Naive thymus-derived CD8-positive, alpha-beta T cell (primary cell): ENCODE data around the gene RAB37. TPM values are rescaled to one million over a fixed set of nuclear protein-coding genes. Genes with fewer than 3 reads are reported as not detected.

Experiments
- ATAC-seq, 2 donors: fragments of 150-1000 bp; cut with Tn5 transposase in 1 of 2; sonication (Bioruptor Pico), chemical (Tn5 transposase) in 1 of 2; 1 replicate in 1 of 2; 2 replicates in 1 of 2; pipeline ENCODE4 v1.10.0; 2021; ENCODE audit warnings: mild to moderate bottlenecking in 2 of 2, moderate library complexity in 2 of 2
- POLR2A ChIA-PET: fragments of 350-600 bp; sonication (Branson Sonifier 250); formaldehyde crosslinking; loops from one replicate; lab custom pipeline; 2021; ENCODE audit warnings: antibody characterized with exemption; lab: Charles Lee
- DNase-seq, 10 donors: peaks; one replicate each; pipeline versions ENCODE4 v3.0.0 to v3.0.0-alpha.2; 2020 to 2022
- H3K27ac Mint-ChIP-seq, 10 donors: one replicate each; pipeline ENCODE4 v1.8.0; 2020 to 2022; ENCODE audit warnings: mild to moderate bottlenecking in 10 of 10, mixed read lengths in 10 of 10, moderate library complexity in 4 of 10, inconsistent platforms in 1 of 10
- H3K27me3 Mint-ChIP-seq, 5 donors: one replicate each; pipeline ENCODE4 v1.8.0; 2021 to 2022; ENCODE audit warnings: mixed read lengths in 5 of 5
- H3K36me3 Mint-ChIP-seq, 3 donors: one replicate each; pipeline ENCODE4 v1.8.0; 2020 to 2022; ENCODE audit warnings: mixed read lengths in 3 of 3, mild to moderate bottlenecking in 2 of 3, inconsistent platforms in 1 of 3
- H3K4me1 Mint-ChIP-seq, 4 donors: one replicate each; pipeline ENCODE4 v1.8.0; 2021 to 2022; ENCODE audit warnings: mixed read lengths in 4 of 4
- H3K4me3 Mint-ChIP-seq, 10 donors: one replicate each; pipeline ENCODE4 v1.8.0; 2020 to 2022; ENCODE audit warnings: mild to moderate bottlenecking in 10 of 10, mixed read lengths in 10 of 10, moderate library complexity in 6 of 10, inconsistent platforms in 1 of 10
- H3K9me3 Mint-ChIP-seq, 9 donors: one replicate each; pipeline ENCODE4 v1.8.0; 2020 to 2022; ENCODE audit warnings: mixed read lengths in 9 of 9, mild to moderate bottlenecking in 3 of 9, inconsistent platforms in 1 of 9, moderate library complexity in 1 of 9
- polyA plus RNA-seq, 3 donors: library from polyadenylated mRNA; unstranded; fragments of 300-500 nt; fragmentation: Illumina TruSeq; gene quantifications; one replicate each; pipeline ENCODE4 v1.2.3, GENCODE V29; 2021
- total RNA-seq, 8 experiments: library from RNA in 2 of 8; stranded (reverse) in 2 of 8; gene quantifications; one replicate each; pipeline ENCODE4 v1.2.3 and lab custom pipeline; 2021 to 2026

The RAB37 gene
- total and polyA plus RNA-seq, 5 experiments from 2014 or later = 34.0 to 108 (median 55.3) TPM

- POLR2A ChIA-PET = interaction anchor here (1.2 kb wide), 1 partner anchor 20 kb away, joined by 3 read pairs; no protein-coding TSS in a partner anchor
- H3K4me1 Mint-ChIP-seq = peaks cover 3 to 23% (median 12%) of the 10 kb centered on the region in 4 donors
- H3K36me3 Mint-ChIP-seq = no peaks in the 10 kb centered on the region
- H3K27ac Mint-ChIP-seq = no peak overlapping the region
- no peaks in the 10 kb centered on the region for H3K9me3 Mint-ChIP-seq
- H3K4me3 Mint-ChIP-seq = peak overlapping the region in 2 of 10 donors; percentile 10 to 23
- H3K27me3 Mint-ChIP-seq = no peaks in the 10 kb centered on the region
- no peak for ATAC-seq
- no peak for DNase-seq
Measured at GRCh38 chr17:74729866-74730265, 7.2 kb upstream of the RAB37 start.

- H3K4me1 Mint-ChIP-seq = peaks cover 4 to 26% (median 14%) of the 10 kb centered on the region in 4 donors
- H3K27me3 Mint-ChIP-seq = no peaks in the 10 kb centered on the region
- peak overlapping the region in 1 of 10 donors; percentile 63 for H3K4me3 Mint-ChIP-seq
- DNase-seq (peak in 3 of 10 donors; percentile 26 to 64 (median 41)), ATAC-seq (peak; percentile 78 to 87)
- no peaks in the 10 kb centered on the region for H3K36me3 Mint-ChIP-seq
- POLR2A ChIA-PET = no interaction called here
- peak overlapping the region in 4 of 10 donors; percentile 13 to 40 (median 33) for H3K27ac Mint-ChIP-seq
- no peaks in the 10 kb centered on the region for H3K9me3 Mint-ChIP-seq
Measured at GRCh38 chr17:74730491-74731346, 6.3 kb upstream of the RAB37 start.

GRCh38 chr17:74731347-74731605 lies 5.8 kb upstream of the RAB37 start:
- H3K27ac Mint-ChIP-seq = no peak overlapping the region
- DNase-seq (no peak), ATAC-seq (no peak)
- H3K27me3 Mint-ChIP-seq = no peaks in the 10 kb centered on the region
- H3K4me1 Mint-ChIP-seq = peaks cover 6 to 31% (median 16%) of the 10 kb centered on the region in 4 donors
- no peaks in the 10 kb centered on the region for H3K36me3 Mint-ChIP-seq
- H3K4me3 Mint-ChIP-seq = no peak overlapping the region
- H3K9me3 Mint-ChIP-seq = no peaks in the 10 kb centered on the region
- POLR2A ChIA-PET = interaction anchor here (0.6 kb wide), 1 partner anchor 372 kb away, joined by 5 read pairs; no protein-coding TSS in a partner anchor

DNA sequence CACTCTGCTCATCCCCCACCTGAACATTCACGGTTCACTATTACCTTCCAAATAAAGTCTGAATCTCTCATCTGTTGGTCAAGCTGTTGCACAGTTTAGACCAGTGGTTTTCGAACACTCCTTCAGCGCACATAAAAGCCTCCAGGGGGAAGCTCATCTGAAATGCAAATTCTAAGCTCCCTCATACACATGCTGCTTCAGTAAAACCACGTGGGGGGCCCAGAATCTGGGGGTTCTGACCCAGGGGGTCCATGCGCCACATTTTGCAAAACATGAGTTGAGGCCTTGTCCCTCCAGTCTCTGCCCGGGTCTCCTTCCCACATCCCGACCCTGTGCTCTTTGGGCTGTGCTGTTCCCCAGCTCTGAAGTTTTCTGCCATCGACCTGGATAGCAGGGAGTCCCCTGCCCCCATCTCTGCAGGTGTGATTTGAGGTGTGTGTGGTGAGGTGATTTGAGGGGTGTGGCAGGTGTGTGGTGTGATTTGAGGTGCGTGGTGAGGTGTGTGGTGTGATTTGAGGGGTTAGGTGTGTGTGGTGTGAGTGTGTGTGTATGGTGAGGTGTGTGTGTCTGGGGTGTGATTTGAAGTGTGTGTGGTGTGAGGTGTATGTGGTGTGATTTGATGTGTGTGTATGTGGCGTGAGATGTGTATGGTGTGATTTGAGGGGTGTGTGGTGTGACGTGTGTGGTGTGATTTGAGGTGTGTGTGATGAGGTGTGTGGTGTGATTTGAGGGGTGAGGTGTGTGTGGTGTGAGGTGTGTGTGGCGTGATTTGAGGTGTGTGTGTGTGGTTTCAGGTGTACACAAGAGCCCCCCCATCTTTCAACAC lies 4.8 kb upstream of the RAB37 start:
- Mint-ChIP-seq H3K27me3 (no peaks in the 10 kb centered on the region), H3K4me1 (peaks cover 9 to 34% (median 20%) of the 10 kb centered on the region in 4 donors), H3K27ac (no peak overlapping the region), H3K9me3 (no peaks in the 10 kb centered on the region), H3K36me3 (no peaks in the 10 kb centered on the region), H3K4me3 (no peak overlapping the region)
- DNase-seq (no peak), ATAC-seq (no peak)
- POLR2A ChIA-PET = interaction anchor here (0.7 kb wide), 1 partner anchor 44 kb away, joined by 3 read pairs; a partner anchor contains a TSS

- Mint-ChIP-seq H3K27me3 (no peaks in the 10 kb centered on the region), H3K9me3 (no peaks in the 10 kb centered on the region), H3K36me3 (no peaks in the 10 kb centered on the region), H3K4me1 (peaks cover 11 to 41% (median 26%) of the 10 kb centered on the region in 4 donors), H3K4me3 (no peak overlapping the region), H3K27ac (peak overlapping the region in 1 of 10 donors; percentile 56)
- ATAC-seq (no peak), DNase-seq (no peak)
- POLR2A ChIA-PET = no interaction called here
Measured at GRCh38 chr17:74733365-74734122, 3.5 kb upstream of the RAB37 start.

GRCh38 chr17:74734256-74734655 lies 2.8 kb upstream of the RAB37 start:
- Mint-ChIP-seq H3K27ac (peak overlapping the region in 8 of 10 donors; percentile 13 to 92 (median 61)), H3K4me3 (no peak overlapping the region)

GRCh38 chr17:74737299-74738050 lies 419 bp downstream of the RAB37 start:
- Mint-ChIP-seq H3K4me1 (peaks cover 28 to 60% (median 58%) of the 10 kb centered on the region in 4 donors), H3K36me3 (no peaks in the 10 kb centered on the region), H3K27ac (peak overlapping the region; percentile 87 to 99 (median 94)), H3K27me3 (no peaks in the 10 kb centered on the region), H3K9me3 (no peaks in the 10 kb centered on the region), H3K4me3 (peak overlapping the region; percentile 86 to 98 (median 94))
- DNase-seq (peak in 9 of 10 donors; percentile 36 to 60 (median 46)), ATAC-seq (peak; percentile 27 to 41)
- POLR2A ChIA-PET = interaction anchor here (0.5 to 5.6 kb wide), 18 partner anchors 13 to 532 kb away, joined by 3 to 200 read pairs (median 7); partner anchors contain the start of genes FDXR, NAT9 and NHERF1

More at GRCh38 chr17:74734256-74734655, 2.8 kb upstream of the RAB37 start:
- H3K4me1 Mint-ChIP-seq = peaks cover 16 to 47% (median 33%) of the 10 kb centered on the region in 4 donors
- no peaks in the 10 kb centered on the region for H3K27me3 Mint-ChIP-seq
- no peaks in the 10 kb centered on the region for H3K9me3 Mint-ChIP-seq
- no peak for ATAC-seq
- DNase-seq = no peak
- H3K36me3 Mint-ChIP-seq = no peaks in the 10 kb centered on the region
- POLR2A ChIA-PET = interaction anchor here (0.8 kb wide), 1 partner anchor 49 kb away, joined by 3 read pairs; no protein-coding TSS in a partner anchor

DNA sequence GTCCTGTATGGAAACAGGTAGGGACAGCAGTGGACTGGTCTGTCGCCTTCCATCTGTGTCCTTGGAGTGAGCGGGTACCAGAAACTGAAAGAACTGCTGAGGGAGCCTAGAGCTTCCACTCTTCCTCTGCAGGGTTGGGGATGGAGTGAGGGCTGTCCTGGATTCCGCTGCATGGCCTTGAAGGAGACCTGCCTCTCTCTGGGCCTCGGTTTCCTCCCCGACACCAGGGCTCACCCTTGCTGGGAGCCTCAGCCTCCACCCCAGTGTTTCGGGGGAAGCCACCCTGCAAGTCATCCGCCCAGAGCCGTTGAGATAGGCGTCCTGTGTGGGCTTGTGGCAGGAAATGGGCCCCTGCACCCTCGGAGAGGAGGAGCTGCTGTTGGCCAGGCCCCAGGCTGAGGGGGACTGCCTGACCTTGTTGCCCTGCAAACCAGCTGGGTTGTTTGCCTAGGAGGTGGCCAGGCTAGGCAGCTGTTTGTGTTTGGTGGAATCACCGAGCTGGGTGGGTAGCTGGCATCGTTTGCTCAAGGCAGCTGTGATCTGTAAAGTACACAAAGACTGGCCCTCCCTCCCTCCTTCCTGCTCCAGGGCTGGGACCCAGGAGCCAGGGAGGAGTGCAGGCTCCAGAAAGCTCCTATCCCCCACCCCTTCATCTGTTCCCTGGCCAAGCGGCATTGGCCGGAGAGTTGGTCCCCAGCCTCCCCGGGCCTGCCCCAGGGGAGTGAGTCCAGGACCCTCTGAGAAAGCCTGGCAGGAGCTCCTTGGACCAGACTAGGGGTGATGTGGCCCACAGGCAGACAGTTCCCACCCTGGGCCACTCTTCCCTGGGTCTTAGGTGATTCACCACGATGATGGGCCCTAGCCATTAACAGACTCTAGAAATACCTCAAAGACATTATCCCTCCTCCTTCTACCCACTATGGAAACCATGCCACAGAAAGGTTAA lies 1.3 kb downstream of the RAB37 start:
- Mint-ChIP-seq H3K9me3 (no peaks in the 10 kb centered on the region), H3K4me1 (peaks cover 33 to 69% (median 67%) of the 10 kb centered on the region in 4 donors), H3K27ac (peak overlapping the region; percentile 87 to 99 (median 94)), H3K27me3 (no peaks in the 10 kb centered on the region), H3K4me3 (peak overlapping the region; percentile 86 to 98 (median 94)), H3K36me3 (no peaks in the 10 kb centered on the region)
- peak; percentile 39 to 92 (median 78) for DNase-seq
- peak; percentile 71 to 78 for ATAC-seq
- POLR2A ChIA-PET = interaction anchor here (0.5 to 5.6 kb wide), 18 partner anchors 12 to 531 kb away, joined by 3 to 200 read pairs (median 6); partner anchors contain the start of genes FDXR, NAT9 and NHERF1

DNA sequence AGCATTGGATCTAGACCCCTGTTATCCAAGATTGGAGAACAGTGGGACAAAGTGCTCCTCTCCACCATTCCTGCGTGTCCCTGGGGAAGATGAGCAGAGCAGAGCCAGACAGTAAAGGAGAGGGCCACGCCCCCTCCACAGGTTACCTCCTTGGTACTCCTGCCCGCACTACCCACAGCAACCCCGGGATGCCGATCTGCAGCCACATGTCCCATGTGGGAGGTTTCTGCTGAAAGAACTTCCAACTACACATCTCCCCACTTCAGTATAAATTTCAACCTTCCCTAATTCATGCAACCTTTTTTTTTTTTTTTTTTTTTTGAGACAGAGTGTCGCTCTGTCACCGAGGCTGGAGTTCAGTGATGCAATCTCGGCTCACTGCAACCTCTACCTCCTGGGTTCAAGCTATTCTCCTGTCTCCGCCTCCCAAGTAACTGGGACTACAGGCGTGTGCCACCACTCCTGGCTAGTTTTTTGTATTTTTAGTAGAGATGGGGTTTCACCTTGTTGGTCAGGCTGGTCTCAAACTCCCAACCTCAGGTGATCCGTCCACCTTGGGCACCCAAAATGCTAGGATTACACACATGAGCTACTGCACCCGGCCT lies 2.3 kb downstream of the RAB37 start:
- Mint-ChIP-seq H3K9me3 (no peaks in the 10 kb centered on the region), H3K27me3 (no peaks in the 10 kb centered on the region), H3K27ac (peak overlapping the region; percentile 87 to 99 (median 94)), H3K4me3 (peak overlapping the region; percentile 86 to 98 (median 94)), H3K36me3 (peaks cover 0 to 1% (median 0%) of the 10 kb centered on the region in 3 donors), H3K4me1 (peaks cover 41 to 79% (median 77%) of the 10 kb centered on the region in 4 donors)
- POLR2A ChIA-PET = interaction anchor here (0.7 to 5.6 kb wide), 10 partner anchors 11 to 147 kb away, joined by 3 to 200 read pairs (median 22); partner anchors contain the start of genes CD300LD, FDXR, NAT9 and NHERF1
- DNase-seq = peak in 3 of 10 donors; percentile 30 to 41 (median 34)
- ATAC-seq = no peak

- ATAC-seq (no peak), DNase-seq (no peak)
- Mint-ChIP-seq H3K9me3 (no peaks in the 10 kb centered on the region), H3K36me3 (peaks cover 0 to 1% (median 0%) of the 10 kb centered on the region in 3 donors), H3K4me3 (peak overlapping the region; percentile 8 to 86 (median 56)), H3K4me1 (peaks cover 42 to 81% (median 76%) of the 10 kb centered on the region in 4 donors), H3K27ac (peak overlapping the region; percentile 73 to 99 (median 94)), H3K27me3 (no peaks in the 10 kb centered on the region)
- POLR2A ChIA-PET = interaction anchor here (0.6 to 5.6 kb wide), 6 partner anchors 10 to 340 kb away, joined by 3 to 200 read pairs (median 27); partner anchors contain the start of genes NAT9 and NHERF1
Measured at GRCh38 chr17:74740173-74740572, 3.1 kb downstream of the RAB37 start.
